ENCODE measurements around the gene FOSB.

FOSB gene

GRCh38 chr19:45511074-45511473, 43.3 kb downstream of the FOSB start:
- no peak overlapping the region for H3K4me3 ChIP-seq (ENCODE audit: low read depth, low read length)
- no peak for TF ChIP-seq CTCF (IDR thresholded peaks at IDR 0.05; ENCODE audit: low read depth, low read length, missing control alignments)

GRCh38 chr19:45512881-45513483, 45.2 kb downstream of the FOSB start:
- peak overlapping the region; percentile 1 for H3K4me3 ChIP-seq (ENCODE audit: low read depth, low read length)
- no peak for DNase-seq (ENCODE audit: low read depth)
- no peak for TF ChIP-seq CTCF (IDR thresholded peaks at IDR 0.05; ENCODE audit: low read depth, low read length, missing control alignments)

More at GRCh38 chr19:45511074-45511473, 43.3 kb downstream of the FOSB start:
- no peak for DNase-seq (ENCODE audit: low read depth)

- no peak overlapping the region for H3K4me3 ChIP-seq (ENCODE audit: low read depth, low read length)
- no peak for DNase-seq (ENCODE audit: low read depth)
- no peak for TF ChIP-seq CTCF (IDR thresholded peaks at IDR 0.05; ENCODE audit: low read depth, low read length, missing control alignments)
These were observed 46.7 kb downstream of the FOSB start for GRCh38 chr19:45514376-45515051.

- DNase-seq (ENCODE audit: low read depth): peak; percentile 57
- no peak overlapping the region for H3K4me3 ChIP-seq (ENCODE audit: low read depth, low read length)
- TF ChIP-seq CTCF (IDR thresholded peaks at IDR 0.05; ENCODE audit: low read depth, low read length, missing control alignments): no peak
These were observed 47.4 kb downstream of the FOSB start for GRCh38 chr19:45515081-45515624.

GRCh38 chr19:45515807-45516401, 48.1 kb downstream of the FOSB start:
- TF ChIP-seq CTCF (IDR thresholded peaks at IDR 0.05; ENCODE audit: low read depth, low read length, missing control alignments): no peak
- DNase-seq (ENCODE audit: low read depth): no peak
- H3K4me3 ChIP-seq (ENCODE audit: low read depth, low read length): no peak overlapping the region

GRCh38 chr19:45517238-45517637, 49.4 kb downstream of the FOSB start:
- DNase-seq (ENCODE audit: low read depth): no peak
- no peak for TF ChIP-seq CTCF (IDR thresholded peaks at IDR 0.05; ENCODE audit: low read depth, low read length, missing control alignments)
- H3K4me3 ChIP-seq (ENCODE audit: low read depth, low read length): no peak overlapping the region

Measured in GM12864 (cell line).